GM12892 (cell line): ENCODE measurements around the gene RNF26.

Experiments
- POLR2A ChIP-seq: IDR thresholded peaks from 2 replicates; pipeline ENCODE4 v1.6.1; 2011; ENCODE audit warnings: low read depth, low read length, control low read depth
- POLR2AphosphoS5 ChIP-seq: IDR thresholded peaks from 2 replicates; pipeline ENCODE4 v1.6.1; 2011; ENCODE audit warnings: low read depth, low read length, control low read depth
- TAF1 ChIP-seq: IDR thresholded peaks from 2 replicates; pipeline ENCODE4 v1.6.1; 2011; ENCODE audit warnings: low read depth, mild to moderate bottlenecking, control low read depth, low read length, borderline replicate concordance

- no peak for TF ChIP-seq POLR2A
- no peak for TF ChIP-seq POLR2AphosphoS5
- TF ChIP-seq TAF1, result no peak
Measured at GRCh38 chr11:119323532-119324033, 10.7 kb upstream of the RNF26 start.
